ENCODE data around the gene APP.

DNA sequence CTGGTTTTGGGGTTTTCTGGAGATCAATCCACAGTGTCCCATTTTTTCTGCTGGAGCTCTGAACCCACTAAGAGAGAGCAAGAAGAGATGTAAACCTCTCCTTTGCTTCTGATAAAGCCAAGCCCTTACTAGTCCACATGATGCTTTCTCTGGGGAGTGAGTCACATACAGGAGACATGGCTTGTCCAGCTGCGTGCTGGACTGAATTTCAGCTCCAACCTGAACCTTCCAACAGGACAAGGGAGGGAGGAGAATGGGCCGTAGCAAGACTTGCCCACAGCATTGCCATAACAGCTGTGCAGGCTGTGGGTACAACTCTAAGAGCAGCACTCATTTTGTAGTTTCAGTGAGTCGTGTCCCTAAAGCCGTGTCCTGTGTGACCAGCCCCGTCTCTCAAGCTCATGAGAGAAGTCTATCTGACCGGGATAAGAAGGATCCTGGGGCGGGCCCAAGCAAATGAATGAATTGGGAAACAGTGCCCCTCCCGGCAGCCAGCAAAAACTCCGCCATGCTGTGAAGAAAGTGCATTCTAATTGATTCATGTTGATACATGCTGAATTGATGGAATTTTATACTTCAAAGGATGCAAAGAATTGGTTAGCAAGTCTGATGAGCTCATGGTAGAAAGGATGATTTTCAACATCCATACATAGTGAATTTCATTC lies 240.6 kb downstream of the APP start:
- TF ChIP-seq, protein P1, sequence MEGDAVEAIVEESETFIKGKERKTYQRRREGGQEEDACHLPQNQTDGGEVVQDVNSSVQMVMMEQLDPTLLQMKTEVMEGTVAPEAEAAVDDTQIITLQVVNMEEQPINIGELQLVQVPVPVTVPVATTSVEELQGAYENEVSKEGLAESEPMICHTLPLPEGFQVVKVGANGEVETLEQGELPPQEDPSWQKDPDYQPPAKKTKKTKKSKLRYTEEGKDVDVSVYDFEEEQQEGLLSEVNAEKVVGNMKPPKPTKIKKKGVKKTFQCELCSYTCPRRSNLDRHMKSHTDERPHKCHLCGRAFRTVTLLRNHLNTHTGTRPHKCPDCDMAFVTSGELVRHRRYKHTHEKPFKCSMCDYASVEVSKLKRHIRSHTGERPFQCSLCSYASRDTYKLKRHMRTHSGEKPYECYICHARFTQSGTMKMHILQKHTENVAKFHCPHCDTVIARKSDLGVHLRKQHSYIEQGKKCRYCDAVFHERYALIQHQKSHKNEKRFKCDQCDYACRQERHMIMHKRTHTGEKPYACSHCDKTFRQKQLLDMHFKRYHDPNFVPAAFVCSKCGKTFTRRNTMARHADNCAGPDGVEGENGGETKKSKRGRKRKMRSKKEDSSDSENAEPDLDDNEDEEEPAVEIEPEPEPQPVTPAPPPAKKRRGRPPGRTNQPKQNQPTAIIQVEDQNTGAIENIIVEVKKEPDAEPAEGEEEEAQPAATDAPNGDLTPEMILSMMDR (conservative IDR thresholded peaks at IDR 0.05; ENCODE audit: low read depth, low read length), result no peak
- TF ChIP-seq EZH2 (IDR thresholded peaks at IDR 0.05; ENCODE audit: low read length, unreplicated experiment), result no peak

Measured in PC-3 (cell line).